MCF 10A (cell line): ENCODE results near the gene PDE9A. TPM values are rescaled to one million over a fixed set of nuclear protein-coding genes. Genes with fewer than 3 reads are reported as not detected.

Experiments
- BruUV-seq: library from RNA; stranded (reverse); fragments of 400-500 nt; replicated peaks from 2 replicates; lab custom pipeline; 2021; lab: Mats Ljungman, UMichigan
- CTCF ChIA-PET: fragments of 300-600 bp; sonication (Branson Sonifier 250); formaldehyde crosslinking; extraction: SDS; loops from one replicate; lab custom pipeline; 2021; ENCODE audit warnings: antibody characterized with exemption, inconsistent platforms; lab: Yijun Ruan, JAX
- POLR2A ChIA-PET: fragments of 300-600, 350-650 bp; sonication (Branson Sonifier 250); formaldehyde crosslinking; extraction: SDS; loops from one replicate; lab custom pipeline; 2020; ENCODE audit warnings: antibody characterized with exemption, inconsistent platforms; lab: Yijun Ruan, JAX
- DNase-seq: peaks from one replicate; pipeline ENCODE4 v3.0.0-alpha.2; 2018; ENCODE audit not compliant: unreplicated experiment
- H3K27ac Mint-ChIP-seq: one replicate; pipeline ENCODE4 v1.8.0; 2022; ENCODE audit warnings: mild to moderate bottlenecking, low read depth, mixed read lengths; ENCODE audit not compliant: unreplicated experiment
- H3K27me3 Mint-ChIP-seq: one replicate; pipeline ENCODE4 v1.8.0; 2022; ENCODE audit warnings: mixed read lengths; ENCODE audit not compliant: insufficient read depth, unreplicated experiment
- H3K36me3 Mint-ChIP-seq: one replicate; pipeline ENCODE4 v1.8.0; 2022; ENCODE audit warnings: mild to moderate bottlenecking, moderate library complexity, mixed read lengths; ENCODE audit not compliant: insufficient read depth, unreplicated experiment
- H3K4me1 Mint-ChIP-seq: one replicate; pipeline ENCODE4 v1.8.0; 2022; ENCODE audit warnings: mixed read lengths; ENCODE audit not compliant: insufficient read depth, unreplicated experiment
- H3K4me3 Mint-ChIP-seq: one replicate; pipeline ENCODE4 v1.8.0; 2022; ENCODE audit warnings: mild to moderate bottlenecking, moderate library complexity, mixed read lengths; ENCODE audit not compliant: unreplicated experiment
- H3K9me3 Mint-ChIP-seq: one replicate; pipeline ENCODE4 v1.8.0; 2022; ENCODE audit warnings: mixed read lengths; ENCODE audit not compliant: unreplicated experiment
- CTCF ChIP-seq: fragments of 200-600 bp; IDR thresholded peaks from one replicate; pipeline ENCODE4 v1.8.0; 2022; ENCODE audit warnings: antibody characterized with exemption, mild to moderate bottlenecking; ENCODE audit not compliant: unreplicated experiment
- intact Hi-C: fragments of 100-400 bp; cut with micrococcal nuclease; formaldehyde crosslinking; loops from 2 replicates; pipeline ENCODE4 v1.14.1; 2022
- total RNA-seq: library from RNA; stranded (reverse); gene quantifications from 2 replicates; pipeline ENCODE4 v1.2.3, GENCODE V29; 2022

Gene PDE9A
- total RNA-seq, 1 experiment from 2014 or later = not detected

GRCh38 chr21:42701706-42702456 is 48.5 kb downstream of the PDE9A start:
- TF ChIP-seq CTCF = no peak
- Mint-ChIP-seq H3K4me1 (no peaks in the 10 kb centered on the region), H3K4me3 (no peak overlapping the region), H3K36me3 (no peaks in the 10 kb centered on the region), H3K9me3 (peaks cover 9% of the 10 kb centered on the region), H3K27ac (no peak overlapping the region), H3K27me3 (peaks cover 85% of the 10 kb centered on the region)
- ChIA-PET POLR2A (no interaction called here), CTCF (no interaction called here)
- BruUV-seq = no TSS peak
- no peak for DNase-seq
- intact Hi-C loops = no loop called here

GRCh38 chr21:42702720-42703119 is 49.3 kb downstream of the PDE9A start:
- Mint-ChIP-seq H3K36me3 (no peaks in the 10 kb centered on the region), H3K27me3 (peaks cover 77% of the 10 kb centered on the region), H3K27ac (no peak overlapping the region), H3K4me1 (no peaks in the 10 kb centered on the region), H3K4me3 (no peak overlapping the region), H3K9me3 (peaks cover 9% of the 10 kb centered on the region)
- TF ChIP-seq CTCF = no peak
- no peak for DNase-seq
- intact Hi-C loops = no loop called here
- POLR2A ChIA-PET = no interaction called here
- CTCF ChIA-PET = no interaction called here
- BruUV-seq = no TSS peak

- H3K27ac Mint-ChIP-seq = no peak overlapping the region
- POLR2A ChIA-PET = no interaction called here
- H3K36me3 Mint-ChIP-seq = no peaks in the 10 kb centered on the region
- peaks cover 71% of the 10 kb centered on the region for H3K27me3 Mint-ChIP-seq
- intact Hi-C loops = no loop called here
- BruUV-seq = no TSS peak
- H3K4me3 Mint-ChIP-seq = no peak overlapping the region
- TF ChIP-seq CTCF = no peak
- DNase-seq = no peak
- no peaks in the 10 kb centered on the region for H3K4me1 Mint-ChIP-seq
- CTCF ChIA-PET = no interaction called here
- H3K9me3 Mint-ChIP-seq = peaks cover 9% of the 10 kb centered on the region
Measured at GRCh38 chr21:42703136-42703908, 49.9 kb downstream of the PDE9A start.

GRCh38 chr21:42703965-42704364 is 50.5 kb downstream of the PDE9A start:
- H3K4me3 Mint-ChIP-seq = no peak overlapping the region
- ChIA-PET CTCF (no interaction called here), POLR2A (no interaction called here)
- no peak for TF ChIP-seq CTCF
- H3K4me1 Mint-ChIP-seq = no peaks in the 10 kb centered on the region
- DNase-seq = no peak
- no peak overlapping the region for H3K27ac Mint-ChIP-seq
- H3K36me3 Mint-ChIP-seq = no peaks in the 10 kb centered on the region
- intact Hi-C loops = no loop called here
- peaks cover 64% of the 10 kb centered on the region for H3K27me3 Mint-ChIP-seq
- H3K9me3 Mint-ChIP-seq = peaks cover 9% of the 10 kb centered on the region
- no TSS peak for BruUV-seq
